Aorta (tissue), 5 donors: ENCODE measurements around the gene LRRC8B. TPM values are rescaled to one million over a fixed set of nuclear protein-coding genes. Genes with fewer than 3 reads are reported as not detected.

Experiments
- ATAC-seq: fragments of 200-7000 bp; cut with Tn5 transposase; one replicate; pipeline ENCODE4 v1.9.1; 2022; ENCODE audit warnings: moderate library complexity; ENCODE audit not compliant: low FRiP score
- DNase-seq, 2 donors: peaks; one replicate each; pipeline ENCODE4 v3.0.0-alpha.2; 2020
- H3K27ac ChIP-seq, 2 donors: one replicate each; pipeline ENCODE4 v1.5.1; 2013; ENCODE audit warnings: low read length in 2 of 2, mild to moderate bottlenecking in 2 of 2, moderate library complexity in 2 of 2, control low read depth in 1 of 2, inconsistent platforms in 1 of 2, low read depth in 1 of 2
- H3K27me3 ChIP-seq, 2 donors: one replicate each; pipeline ENCODE4 v1.6.1; 2013; ENCODE audit warnings: control low read depth in 1 of 2, low read length in 1 of 2, mild to moderate bottlenecking in 1 of 2, moderate library complexity in 1 of 2; ENCODE audit not compliant: insufficient read depth in 2 of 2, control insufficient read depth in 1 of 2
- H3K36me3 ChIP-seq, 2 donors: one replicate each; pipeline ENCODE4 v1.6.1; 2013; ENCODE audit warnings: control low read depth in 1 of 2, low read length in 1 of 2, mild to moderate bottlenecking in 1 of 2; ENCODE audit not compliant: insufficient read depth in 2 of 2, control insufficient read depth in 1 of 2
- H3K4me1 ChIP-seq, 2 donors: one replicate each; pipeline ENCODE4 v1.6.1; 2013; ENCODE audit warnings: low read length in 2 of 2, control low read depth in 1 of 2, mild to moderate bottlenecking in 1 of 2, moderate library complexity in 1 of 2; ENCODE audit not compliant: insufficient read depth in 2 of 2, control insufficient read depth in 1 of 2
- H3K4me3 ChIP-seq, 2 donors: one replicate each; pipeline ENCODE4 v1.5.1; 2013; ENCODE audit warnings: low read length in 2 of 2, control low read depth in 1 of 2, mild to moderate bottlenecking in 1 of 2
- H3K9me3 ChIP-seq: one replicate; pipeline ENCODE4 v1.6.1; 2013; ENCODE audit warnings: mild to moderate bottlenecking, low read length; ENCODE audit not compliant: control insufficient read depth
- WGBS, 2 donors: extraction: QIAGEN DNeasy Blood & Tissue Kit; methylation state at CpG; one replicate each; pipeline ENCODE4 v1.1.7; 2013; 5-methylcytosine and 5-hydroxymethylcytosine counted together
- intact Hi-C, 2 donors: fragments of 100-400 bp; cut with DNase I; formaldehyde crosslinking; loops; one replicate each; pipeline versions ENCODE4 v1.14.2 to v1.15.0; 2022
- polyA plus RNA-seq, 2 donors: library from polyadenylated mRNA; stranded (reverse); fragments of 200-250 nt; gene quantifications; one replicate each; pipeline ENCODE4 v1.2.3, GENCODE V29; 2013
- total RNA-seq, 2 donors: library from RNA; stranded (reverse); fragmentation: NEBNext Ultra II Directional; extraction: Animal tissue kit (Norgen Biotek cat#: 25700); gene quantifications; one replicate each; pipeline ENCODE4 v1.2.1, GENCODE V29; 2021
- donor health status: healthy with polysubstance abuse.
- donor health status: Bipolar disorder and iron deficiency.
- donor health status: DM: no; HTN: no; CAD: no.
- donor health status: DM: no; HTN: no; CAD: no.
- donor health status: DM: yes; HTN: yes; CAD: no.

The LRRC8B gene
- total and polyA plus RNA-seq, 4 donors: 0.72 to 5.9 (median 2.6) TPM

DNA sequence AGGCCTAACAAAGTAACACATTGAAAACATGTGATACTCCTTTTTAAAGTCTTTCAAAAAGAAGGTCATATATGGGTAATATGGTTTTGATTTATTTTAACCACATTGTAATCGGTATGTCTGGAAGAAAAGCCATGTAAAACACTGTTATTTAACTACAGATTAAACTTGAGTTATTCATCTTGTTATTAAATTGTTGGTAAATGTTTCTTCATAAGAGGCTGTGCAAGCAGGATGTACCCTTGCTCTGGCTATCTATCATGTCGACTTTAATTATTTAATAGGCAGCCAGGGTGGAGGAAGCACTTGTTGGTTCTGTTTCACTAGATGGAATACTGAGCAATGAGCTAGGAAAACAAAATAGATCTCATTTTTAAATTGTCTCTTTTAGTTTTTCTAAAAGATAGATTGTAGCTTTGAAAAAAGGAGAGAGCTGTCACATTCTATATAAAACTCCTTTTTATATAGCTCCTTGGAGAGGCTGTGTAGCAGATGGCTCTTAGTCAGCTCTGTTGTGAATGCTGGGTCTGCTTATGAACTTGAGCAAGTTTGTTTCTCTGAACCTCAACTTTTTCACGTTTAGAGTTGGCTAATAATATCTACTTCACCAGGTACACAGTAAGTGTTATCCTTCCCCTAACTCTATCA lies 39.5 kb downstream of the LRRC8B start:
- 43 to 44% methylated on average over 3 of the region's 3 CpGs for WGBS, 2 donors
- no peaks in the 10 kb centered on the region for H3K36me3 ChIP-seq
- intact Hi-C loops: no loop called here
- ATAC-seq: no peak
- no peaks in the 10 kb centered on the region for H3K27me3 ChIP-seq
- DNase-seq: no peak
- H3K4me3 ChIP-seq: no peak overlapping the region
- peaks cover 1% of the 10 kb centered on the region for H3K9me3 ChIP-seq
- no peaks in the 10 kb centered on the region for H3K4me1 ChIP-seq
- H3K27ac ChIP-seq: no peak overlapping the region

DNA sequence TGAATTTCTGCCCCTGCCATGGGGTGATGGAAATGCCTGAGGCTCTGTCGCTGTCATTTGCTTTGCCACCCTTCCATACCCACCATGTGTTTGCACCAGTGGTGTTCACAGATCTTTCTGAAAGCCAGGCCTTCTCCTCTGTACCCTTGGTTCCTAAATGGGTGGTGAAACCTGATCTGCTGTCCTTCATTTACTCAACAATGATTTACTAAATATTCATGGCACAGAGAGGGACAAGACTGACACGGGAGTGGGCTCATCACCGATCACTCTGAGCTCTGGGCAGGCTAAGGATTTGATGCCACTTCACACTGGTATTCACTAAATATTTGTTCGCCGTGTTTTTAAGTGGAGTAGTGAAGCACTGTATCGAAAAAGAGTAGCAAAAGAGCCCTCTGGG lies 40.9 kb downstream of the LRRC8B start:
- WGBS, 2 donors: 90% methylated on average over 6 of the region's 6 CpGs
- H3K4me1 ChIP-seq: no peaks in the 10 kb centered on the region
- H3K36me3 ChIP-seq: no peaks in the 10 kb centered on the region

DNA sequence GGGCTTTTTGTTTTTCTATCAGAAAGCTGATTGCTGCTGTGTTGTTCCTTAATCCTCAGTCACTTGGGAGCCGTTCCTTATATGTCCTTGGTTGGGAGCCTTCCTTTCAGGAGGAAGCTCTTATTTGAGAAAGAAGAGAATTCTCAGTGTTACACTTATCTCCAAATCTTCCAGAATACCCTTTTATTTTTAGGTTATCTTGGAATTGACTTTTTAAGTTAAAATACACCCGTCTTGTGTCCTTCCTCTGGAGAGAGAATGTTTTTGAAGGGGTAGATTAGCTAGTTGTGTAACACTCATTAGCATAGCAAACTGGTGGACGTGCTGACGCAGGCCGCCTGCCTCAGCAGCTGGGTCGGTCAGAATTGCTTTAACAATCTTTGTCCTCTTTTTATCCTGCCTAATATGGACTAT lies 42.1 kb downstream of the LRRC8B start:
- H3K27ac ChIP-seq: no peak overlapping the region
- no peak overlapping the region for H3K4me3 ChIP-seq
- H3K4me1 ChIP-seq: no peaks in the 10 kb centered on the region
- DNase-seq: peak in 1 of 2 donors; percentile 65
- no peaks in the 10 kb centered on the region for H3K27me3 ChIP-seq
- no peaks in the 10 kb centered on the region for H3K36me3 ChIP-seq
- peaks cover 1% of the 10 kb centered on the region for H3K9me3 ChIP-seq
- ATAC-seq: peak; percentile 64
- 37 to 40% methylated on average over 6 of the region's 6 CpGs for WGBS, 2 donors
- intact Hi-C loops: no loop called here

More for the DNA sequence above, 40.9 kb downstream of the LRRC8B start:
- intact Hi-C loops: no loop called here
- ATAC-seq (no peak), DNase-seq (no peak)
- H3K27ac ChIP-seq: no peak overlapping the region
- no peak overlapping the region for H3K4me3 ChIP-seq
- no peaks in the 10 kb centered on the region for H3K27me3 ChIP-seq
- H3K9me3 ChIP-seq: peaks cover 1% of the 10 kb centered on the region

DNA sequence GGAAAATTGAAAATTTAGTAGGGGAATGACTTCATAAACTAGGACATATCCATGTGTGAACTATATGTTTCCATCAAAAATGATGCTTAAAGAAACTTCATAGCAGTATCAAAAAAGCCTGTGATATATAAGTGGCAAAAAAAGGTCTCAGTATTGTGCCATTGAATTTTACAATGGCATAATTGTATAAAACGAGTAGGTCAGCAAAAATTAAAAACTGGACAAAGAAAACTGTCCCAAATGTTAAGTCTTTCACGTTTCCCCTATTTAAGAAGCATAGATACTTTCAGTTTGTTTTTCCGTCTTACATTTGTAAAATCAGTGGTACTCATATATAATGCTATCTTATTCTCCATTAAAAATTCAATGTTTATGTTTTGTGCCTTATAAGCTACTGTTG lies 43.2 kb downstream of the LRRC8B start:
- H3K27ac ChIP-seq: no peak overlapping the region
- peaks cover 1% of the 10 kb centered on the region for H3K9me3 ChIP-seq
- H3K4me3 ChIP-seq: no peak overlapping the region
- H3K4me1 ChIP-seq: no peaks in the 10 kb centered on the region
- H3K27me3 ChIP-seq: no peaks in the 10 kb centered on the region
- no peak for ATAC-seq
- DNase-seq: no peak
- WGBS, 2 donors: 54 to 66% methylated on average over 3 of the region's 3 CpGs
- H3K36me3 ChIP-seq: no peaks in the 10 kb centered on the region
- intact Hi-C loops: no loop called here

DNA sequence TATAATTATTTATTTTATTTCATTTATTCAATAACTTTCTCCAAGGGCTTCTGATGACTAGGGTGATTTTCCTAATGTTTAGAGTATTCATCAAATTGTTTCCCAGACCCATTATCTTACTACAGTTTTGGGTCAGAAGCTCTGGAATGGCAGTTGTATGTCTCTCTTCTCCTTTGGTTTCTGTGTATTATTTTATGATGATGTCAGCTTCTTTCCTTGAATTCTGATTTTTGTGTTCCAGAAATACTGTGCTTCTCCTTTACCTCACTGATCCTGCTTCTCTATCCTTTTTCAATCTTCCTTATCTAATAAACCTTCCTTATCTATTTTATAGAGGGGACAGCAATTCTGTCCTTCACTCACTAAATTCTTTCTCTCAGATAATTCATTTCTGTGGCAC lies 48.8 kb downstream of the LRRC8B start:
- no peaks in the 10 kb centered on the region for H3K4me1 ChIP-seq
- H3K9me3 ChIP-seq: no peaks in the 10 kb centered on the region
- intact Hi-C loops: no loop called here
- H3K27ac ChIP-seq: no peak overlapping the region
- no peaks in the 10 kb centered on the region for H3K36me3 ChIP-seq
- no peaks in the 10 kb centered on the region for H3K27me3 ChIP-seq
- H3K4me3 ChIP-seq: no peak overlapping the region
- no peak for DNase-seq
- no peak for ATAC-seq

DNA sequence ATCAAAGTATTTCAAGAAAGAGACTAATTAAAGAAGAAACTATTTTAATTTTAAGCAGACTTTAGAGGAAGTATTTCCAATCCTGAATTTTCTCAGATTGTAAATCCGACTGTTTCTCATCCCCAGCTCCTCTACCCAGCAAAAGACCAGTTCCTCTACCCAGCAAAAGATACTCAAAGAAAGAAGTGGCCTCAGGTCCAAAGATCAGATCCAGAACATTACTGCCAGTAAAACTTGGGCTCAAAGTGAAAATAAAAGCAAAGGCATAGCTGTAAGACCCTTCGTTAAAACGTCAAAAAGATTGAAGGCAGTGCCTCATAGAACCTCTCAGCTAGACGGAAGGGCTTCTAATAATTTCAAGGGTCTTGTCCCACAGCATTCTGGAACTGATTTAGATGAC lies 50.0 kb downstream of the LRRC8B start:
- intact Hi-C loops: no loop called here

DNA sequence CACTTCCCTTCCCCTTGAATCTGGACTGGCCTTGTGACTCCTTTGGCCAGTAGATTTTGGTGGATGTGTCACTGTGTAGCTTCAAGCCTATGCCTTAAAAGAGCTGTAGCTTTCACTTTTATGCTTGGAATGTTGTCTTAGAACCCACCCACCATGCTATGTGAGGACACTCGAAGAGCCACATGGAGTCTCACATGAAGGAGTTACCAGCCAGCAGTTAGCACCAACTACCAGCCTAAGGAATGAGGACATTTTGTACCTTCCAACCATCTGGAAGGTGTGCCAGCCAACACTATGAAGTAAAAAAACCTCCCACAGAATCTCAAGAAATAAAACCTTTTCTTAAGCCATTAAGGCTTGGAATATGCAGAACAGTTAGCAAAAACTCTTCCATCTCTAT lies 50.6 kb downstream of the LRRC8B start:
- no peak for ATAC-seq
- H3K27me3 ChIP-seq: no peaks in the 10 kb centered on the region
- H3K4me1 ChIP-seq: no peaks in the 10 kb centered on the region
- H3K4me3 ChIP-seq: no peak overlapping the region
- no peak overlapping the region for H3K27ac ChIP-seq
- H3K36me3 ChIP-seq: no peaks in the 10 kb centered on the region
- no peak for DNase-seq
- intact Hi-C loops: no loop called here
- WGBS, 2 donors: 66 to 79% methylated on average over 1 of the region's 1 CpG
- no peaks in the 10 kb centered on the region for H3K9me3 ChIP-seq

More for the DNA sequence above, 50.0 kb downstream of the LRRC8B start:
- DNase-seq (no peak), ATAC-seq (no peak)
- Histone ChIP-seq H3K36me3 (no peaks in the 10 kb centered on the region), H3K9me3 (no peaks in the 10 kb centered on the region), H3K4me1 (no peaks in the 10 kb centered on the region), H3K4me3 (no peak overlapping the region), H3K27me3 (no peaks in the 10 kb centered on the region), H3K27ac (no peak overlapping the region)
- WGBS, 2 donors: 78 to 79% methylated on average over 4 of the region's 4 CpGs

DNA sequence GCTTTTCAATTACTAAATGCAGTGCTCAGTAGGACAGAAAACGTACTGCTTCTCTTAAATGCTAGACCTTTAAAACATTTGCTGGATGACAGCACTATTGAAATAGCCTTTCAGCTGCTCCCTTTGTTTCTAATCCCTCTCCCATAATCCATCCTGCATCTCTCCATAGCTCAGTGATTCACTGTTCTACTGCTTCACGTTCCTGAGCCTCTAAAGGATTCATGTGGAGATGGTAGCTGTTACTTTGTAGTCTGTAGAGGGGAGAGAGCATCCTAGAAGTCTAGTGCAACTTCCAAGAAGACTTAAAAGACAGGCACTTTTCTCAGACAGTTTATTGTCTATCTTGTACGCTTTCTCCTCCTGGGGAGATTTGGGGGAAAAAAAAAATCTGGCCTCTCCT lies 51.4 kb downstream of the LRRC8B start:
- WGBS, 2 donors: 71 to 74% methylated on average over 3 of the region's 3 CpGs
- Histone ChIP-seq H3K4me3 (no peak overlapping the region), H3K27me3 (no peaks in the 10 kb centered on the region), H3K9me3 (no peaks in the 10 kb centered on the region), H3K27ac (no peak overlapping the region), H3K4me1 (no peaks in the 10 kb centered on the region), H3K36me3 (no peaks in the 10 kb centered on the region)
- no peak for ATAC-seq
- DNase-seq: no peak
- intact Hi-C loops: no loop called here

DNA sequence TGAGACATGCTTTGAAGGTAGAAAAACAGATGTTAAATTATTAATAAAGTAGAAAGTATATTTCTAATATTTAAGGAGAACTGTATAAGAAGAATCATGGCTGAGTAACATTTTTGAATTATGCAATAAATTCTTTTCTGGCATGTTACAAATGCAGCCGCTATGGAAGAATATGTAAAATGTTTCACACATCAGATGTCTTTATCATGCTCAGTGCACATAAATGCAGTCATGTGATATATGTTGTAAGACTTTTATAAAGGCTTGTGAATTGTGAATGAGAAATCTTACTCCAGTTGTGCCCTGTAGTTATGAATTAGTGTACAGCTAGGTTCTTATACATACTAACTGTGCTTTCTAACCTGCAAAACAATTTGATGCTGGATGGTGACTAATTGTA lies 53.5 kb downstream of the LRRC8B start:
- Histone ChIP-seq H3K36me3 (peaks cover 0 to 2% of the 10 kb centered on the region in 2 donors), H3K27me3 (no peaks in the 10 kb centered on the region), H3K27ac (no peak overlapping the region), H3K4me3 (no peak overlapping the region), H3K9me3 (peaks cover 1% of the 10 kb centered on the region), H3K4me1 (no peaks in the 10 kb centered on the region)
- DNase-seq (no peak), ATAC-seq (no peak)
- 63 to 69% methylated on average over 1 of the region's 1 CpG for WGBS, 2 donors
- intact Hi-C loops: no loop called here
